NK-92 treated with Interleukin-12 subunit alpha and Interleukin-12 subunit beta, amount 100 ng/mL, for 24 hours (cell line): ENCODE results near the gene DHX58.
A peak's percentile ranks its signal among the peaks of the same experiment; 100 is the strongest.

Experiments
- DNase-seq: peaks from one replicate; lab custom pipeline; 2025; lab: John Stamatoyannopoulos, UW

The DHX58 gene

DNA sequence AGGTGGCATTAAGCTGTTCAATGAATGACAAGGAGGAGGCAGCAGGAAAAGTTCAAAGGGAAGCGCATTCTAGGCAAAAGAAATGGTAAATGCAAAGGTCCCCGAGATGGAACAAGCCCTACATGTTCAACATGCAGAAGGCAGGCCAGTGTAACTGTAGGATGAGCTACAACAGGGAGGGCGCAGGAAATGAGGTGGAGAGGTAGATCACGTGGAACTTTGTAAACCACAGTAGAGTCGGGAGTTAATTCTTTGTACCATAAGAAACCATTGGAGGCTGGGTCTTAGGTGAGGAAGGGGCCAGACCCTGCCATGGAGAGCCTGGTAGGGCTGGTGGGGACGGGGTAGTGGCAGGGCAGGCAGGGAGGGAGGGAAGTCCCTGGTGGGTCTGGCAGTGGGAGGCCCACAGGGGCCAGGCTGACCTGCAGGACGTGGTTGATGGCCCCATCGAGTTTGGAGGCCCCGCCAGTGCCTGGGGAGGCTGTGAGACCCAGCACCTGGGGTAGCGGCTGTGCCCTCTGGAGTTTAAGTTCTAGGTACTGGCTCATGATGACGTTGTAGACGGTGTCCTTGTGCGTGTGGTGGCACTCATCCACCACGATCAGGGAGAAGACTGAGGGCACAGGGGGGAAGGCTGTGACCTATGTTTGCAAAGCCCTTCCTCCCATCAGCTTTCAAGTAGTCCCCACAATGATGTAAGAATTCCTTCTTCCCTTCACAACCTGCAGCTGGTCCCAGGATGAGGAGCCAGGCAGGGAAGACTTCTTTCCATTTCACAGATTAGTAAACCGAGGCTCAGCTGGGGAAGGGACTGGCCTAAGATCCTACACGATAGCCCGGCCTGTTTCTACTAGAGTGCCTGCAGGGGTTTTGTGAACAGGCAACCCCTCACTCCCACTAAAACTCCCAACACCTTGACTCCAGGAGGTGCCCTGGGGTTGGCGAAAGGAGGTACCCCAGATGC, 1.9 kb downstream of the DHX58 start:
- DNase-seq = no peak

DNA sequence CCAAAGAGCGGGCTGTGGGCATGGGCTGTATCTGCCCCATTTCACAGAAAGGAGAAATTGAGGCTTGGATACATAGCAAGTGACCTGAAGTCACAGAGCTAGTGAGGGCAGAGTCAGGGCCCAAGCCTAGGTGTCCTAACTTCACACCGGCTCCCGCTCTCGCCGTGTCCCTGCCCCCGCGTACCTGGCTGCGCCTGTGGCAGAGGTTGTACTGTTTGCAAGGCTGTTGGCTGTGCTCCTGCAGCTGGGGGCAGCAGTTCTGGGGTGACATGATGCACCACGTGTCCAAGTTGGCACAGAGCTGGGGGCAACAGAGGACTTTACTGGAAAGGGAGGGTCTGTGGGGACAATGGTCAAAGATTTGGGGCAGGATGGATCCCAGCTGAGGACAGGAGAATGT, 3.4 kb downstream of the DHX58 start:
- DNase-seq = no peak

DNA sequence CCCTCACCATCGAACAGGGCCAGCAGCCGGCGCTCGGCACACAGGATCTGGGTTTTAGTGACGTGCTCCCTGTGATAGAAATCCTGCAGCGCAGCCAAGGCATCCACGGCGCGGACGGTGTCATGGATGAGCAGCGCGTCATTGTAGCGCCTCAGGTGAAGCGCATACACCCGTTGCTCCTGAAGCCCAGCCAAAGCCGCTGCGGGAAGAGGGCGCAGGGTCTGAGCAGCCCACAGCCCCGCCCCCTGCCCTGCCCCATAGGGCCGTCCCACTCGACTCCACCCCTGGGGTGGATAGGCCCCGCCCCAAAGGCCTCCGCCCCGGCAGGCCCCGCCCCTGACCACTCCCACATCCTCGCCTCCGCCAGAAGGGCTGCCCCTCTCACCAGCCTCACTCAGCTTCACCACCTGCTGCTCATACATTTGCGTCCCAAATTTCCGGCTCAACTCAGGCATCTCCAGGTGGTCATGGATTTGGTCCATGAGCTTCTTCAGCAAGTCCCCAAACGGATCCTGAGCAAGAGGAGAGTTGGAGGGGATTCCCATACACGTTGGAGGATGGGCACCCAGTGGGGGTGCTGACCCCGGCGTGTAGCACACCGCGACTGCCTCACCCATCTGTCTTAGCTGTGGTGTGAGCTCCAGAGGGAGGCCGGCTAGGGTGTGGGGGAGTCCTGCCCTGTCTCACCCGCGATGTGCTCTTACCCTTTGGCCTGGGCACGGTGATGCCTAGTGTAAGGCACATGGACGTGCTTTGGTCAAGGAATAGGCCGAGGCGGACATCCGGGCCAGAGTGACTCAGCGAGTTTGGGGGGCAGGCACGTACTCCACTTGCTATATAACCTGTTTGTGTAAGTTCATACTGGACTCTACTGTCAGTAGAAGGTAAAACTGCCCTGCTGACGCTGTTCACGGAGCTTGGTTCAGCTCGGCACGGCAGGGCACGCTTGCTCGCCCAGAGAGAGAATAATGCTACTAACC, 4.6 kb downstream of the DHX58 start:
- DNase-seq = no peak

DNA sequence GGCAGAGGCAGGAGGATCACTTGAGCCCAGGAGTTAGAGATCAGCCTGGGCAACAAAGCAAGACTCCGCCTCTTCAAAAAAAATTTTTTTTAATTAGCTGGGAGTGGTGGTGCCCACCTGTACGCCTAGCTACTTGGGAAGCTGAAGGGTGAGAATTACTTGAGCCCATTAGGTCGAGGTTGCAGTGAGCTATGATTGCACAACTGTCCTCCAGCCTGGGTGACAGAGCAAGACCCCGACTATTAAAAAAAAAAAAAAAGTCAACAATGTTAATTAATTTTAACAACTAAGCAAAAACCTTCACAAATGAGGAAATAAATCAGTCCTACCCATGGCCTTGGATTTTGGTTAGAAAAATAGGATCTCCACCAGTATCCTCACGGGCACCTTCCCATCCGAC, 5.4 kb downstream of the DHX58 start:
- DNase-seq = no peak

DNA sequence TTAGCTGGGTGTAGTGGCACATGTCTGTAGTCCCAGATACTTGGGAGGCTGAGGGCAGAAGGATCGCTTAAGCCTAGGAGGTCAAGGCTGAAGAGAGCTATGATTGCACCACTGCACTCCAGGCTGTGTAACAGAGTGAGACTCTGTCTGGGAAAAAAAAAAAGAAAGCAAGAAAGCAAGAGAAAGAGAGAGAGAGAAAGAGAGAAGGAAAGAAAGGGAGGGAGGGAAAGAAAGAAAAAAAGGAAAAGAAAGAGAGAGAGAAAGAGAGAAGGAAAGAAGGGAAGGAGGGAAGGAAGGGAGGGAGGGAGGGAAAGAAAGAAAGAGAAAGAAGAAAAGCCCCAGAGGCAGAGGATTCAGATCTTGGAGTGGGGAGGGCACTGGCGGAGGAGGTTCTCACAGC, 6.5 kb downstream of the DHX58 start:
- DNase-seq = no peak

DNA sequence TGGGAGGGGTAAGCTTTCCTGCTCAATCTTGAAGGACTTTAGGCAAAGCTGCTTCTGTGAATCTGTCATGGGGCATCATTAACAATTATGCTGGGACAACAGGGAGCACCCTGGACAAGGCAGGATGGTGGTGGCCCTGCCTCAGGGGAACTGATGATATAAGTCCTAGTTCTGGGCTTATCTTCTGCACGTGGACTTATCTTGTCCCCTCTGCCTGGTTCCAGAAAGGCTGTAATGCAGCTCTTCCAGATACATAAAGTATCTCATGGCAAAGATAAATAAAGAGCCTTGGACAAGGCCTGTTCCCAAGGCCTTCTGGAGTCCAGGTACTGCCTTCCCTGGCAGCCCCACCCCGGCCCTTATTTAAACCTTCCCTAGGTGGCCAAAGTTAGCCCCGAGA, 8.2 kb downstream of the DHX58 start:
- no peak for DNase-seq

DNA sequence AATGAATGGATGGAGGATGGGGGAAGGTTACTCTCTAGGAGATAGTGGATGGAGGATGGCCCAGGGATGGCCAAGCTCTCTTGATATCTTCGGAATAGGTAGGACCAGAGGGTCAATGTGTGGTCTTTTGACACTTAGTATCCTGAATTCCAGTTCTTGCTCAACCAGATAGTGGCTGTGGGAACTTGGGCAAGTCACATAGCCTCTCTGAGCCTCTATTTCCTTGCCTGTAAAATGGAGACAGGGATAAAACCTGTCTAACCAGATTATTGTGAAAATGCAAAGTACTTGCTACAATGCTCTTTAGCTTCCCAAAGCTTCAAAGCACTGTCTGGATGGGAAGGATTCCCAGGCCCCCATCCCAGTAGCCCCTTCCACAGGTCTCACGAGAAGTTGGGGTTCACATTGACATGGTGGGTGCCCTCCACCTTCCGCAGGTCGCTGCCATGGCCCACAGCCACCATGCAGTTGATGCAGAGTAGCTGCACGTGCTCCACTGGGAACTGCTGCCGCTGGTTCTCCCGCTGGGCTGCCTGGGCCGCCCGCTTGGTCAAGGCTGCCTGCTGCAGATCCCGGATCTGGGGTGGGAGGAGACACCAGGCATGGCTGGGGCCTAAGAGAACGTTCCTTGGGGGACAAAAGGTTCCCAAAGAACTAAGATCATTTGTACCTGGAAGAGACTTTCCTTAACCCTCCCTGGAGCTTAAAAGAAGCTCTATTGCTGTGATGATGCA, 9.1 kb downstream of the DHX58 start:
- no peak for DNase-seq

DNA sequence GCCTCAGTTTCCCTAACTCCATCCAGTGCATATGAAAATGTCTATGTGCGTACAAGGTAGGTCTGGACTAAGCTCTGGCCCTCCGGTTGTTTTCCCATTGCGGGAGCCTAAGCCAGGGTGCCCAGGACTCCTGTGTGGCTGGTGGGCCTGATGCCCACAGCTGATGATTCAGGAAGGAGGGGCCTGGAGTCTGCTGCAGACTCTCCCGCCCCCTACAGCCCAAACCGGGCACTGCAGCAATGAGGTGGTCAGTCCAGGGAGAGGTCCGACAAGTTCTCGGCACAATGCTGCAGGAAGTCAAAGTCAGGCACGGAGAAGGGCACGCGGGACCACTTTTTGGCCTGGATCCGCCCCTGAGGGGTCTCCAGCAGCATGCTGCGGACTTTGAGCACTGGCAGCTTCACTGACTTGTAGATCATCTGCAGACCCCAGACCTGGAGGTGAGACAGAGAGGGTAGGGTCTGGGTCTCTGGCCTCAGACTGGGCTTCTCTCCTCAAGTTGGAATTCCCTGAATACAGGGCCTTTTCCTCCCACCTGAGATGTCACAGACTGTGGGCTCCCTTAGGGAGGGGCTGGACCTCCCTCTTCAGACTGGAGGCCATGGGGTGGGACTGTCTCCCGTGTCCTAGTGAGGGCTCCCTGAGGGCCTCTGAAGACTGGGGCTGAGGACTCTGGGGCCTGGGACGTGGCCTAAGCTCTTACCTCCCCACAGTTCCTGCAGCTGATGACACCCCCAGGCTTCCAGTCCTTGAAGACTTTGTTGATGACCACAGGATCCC, 10.8 kb downstream of the DHX58 start:
- DNase-seq = peak; percentile 46

DNA sequence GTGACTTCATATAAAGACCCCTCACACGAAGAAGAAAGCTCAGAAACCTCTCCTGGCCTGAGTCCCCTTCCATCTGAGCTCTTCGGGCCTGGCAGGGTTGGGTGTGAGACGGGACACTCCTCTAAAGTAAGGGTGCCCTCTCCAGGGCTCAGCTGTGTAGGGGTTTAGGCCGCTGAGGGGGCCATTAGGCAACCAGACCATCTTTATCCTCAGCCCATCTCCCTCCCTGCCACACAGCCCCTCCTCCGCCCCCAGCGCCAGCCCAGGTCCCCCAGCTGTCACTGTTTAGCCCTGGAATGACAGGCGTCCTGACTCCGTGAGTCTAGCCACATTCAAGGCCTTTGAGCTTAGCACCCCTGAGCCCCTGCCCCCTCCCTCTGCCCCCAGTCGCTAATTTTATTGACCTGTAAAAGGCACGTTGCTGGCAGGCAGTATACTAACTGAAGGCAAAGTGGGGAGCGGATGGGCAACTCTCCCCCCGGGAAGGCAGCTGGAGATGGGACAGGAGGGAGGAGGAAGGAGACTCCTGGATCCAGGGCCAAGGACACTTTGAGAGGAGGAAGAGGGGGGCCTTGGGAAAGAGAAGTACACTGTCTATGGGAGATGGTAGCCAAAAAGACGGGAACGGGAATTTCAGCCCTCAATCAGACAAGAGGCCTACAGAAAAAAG, 13.6 kb downstream of the DHX58 start:
- DNase-seq = no peak

DNA sequence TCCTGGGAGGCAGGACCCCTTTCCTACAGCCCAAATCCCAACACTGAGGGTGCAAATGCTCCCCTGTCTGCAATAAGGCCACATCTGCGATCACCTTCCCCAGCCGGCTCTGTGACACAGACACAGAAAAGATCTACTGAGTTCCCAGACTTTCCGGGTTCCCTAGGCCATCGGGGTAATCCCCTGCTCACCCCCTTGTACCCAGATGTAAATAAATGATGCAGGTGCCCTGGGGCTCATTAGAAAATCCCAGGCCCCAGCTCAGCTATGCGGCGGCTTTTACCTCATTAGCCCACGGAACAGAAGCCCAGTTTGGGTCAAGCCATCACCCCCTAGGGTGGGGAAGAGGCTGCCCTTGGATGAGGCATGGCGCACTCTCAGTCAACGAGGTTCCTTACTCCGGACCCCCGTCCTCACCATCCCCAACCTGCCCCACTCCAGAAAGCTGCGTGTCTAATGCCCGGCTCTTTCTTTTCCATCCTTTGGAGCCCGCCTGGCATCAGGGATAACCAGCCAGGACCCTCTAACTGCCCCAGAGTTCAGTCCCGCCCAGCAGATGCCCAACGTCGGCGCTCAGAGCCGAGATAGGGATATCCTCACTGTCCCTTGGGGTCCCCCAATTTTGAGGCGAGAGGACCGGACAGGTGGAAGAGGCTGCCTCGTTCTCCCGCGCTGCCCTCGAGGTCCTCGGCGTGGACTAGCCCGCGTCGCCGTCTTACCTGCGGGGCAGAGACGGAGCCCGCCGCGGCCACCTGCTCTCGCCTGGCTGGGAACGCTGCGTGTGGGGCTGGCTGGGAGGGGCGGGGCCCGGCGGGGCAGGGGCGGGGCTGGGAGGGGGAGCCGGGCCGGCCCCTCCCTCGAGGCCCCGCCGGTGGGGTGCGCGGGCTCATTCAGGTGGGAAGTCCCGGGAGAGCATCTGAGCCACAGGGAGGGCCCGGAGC, 14.6 kb downstream of the DHX58 start, which contains the start of gene ZNF385C:
Gene ZNF385C (minus strand): TSS at position 783 of the 941 bp plus-strand sequence. CDS start 35,417 bp downstream, outside the sequence.
- no peak for DNase-seq

DNA sequence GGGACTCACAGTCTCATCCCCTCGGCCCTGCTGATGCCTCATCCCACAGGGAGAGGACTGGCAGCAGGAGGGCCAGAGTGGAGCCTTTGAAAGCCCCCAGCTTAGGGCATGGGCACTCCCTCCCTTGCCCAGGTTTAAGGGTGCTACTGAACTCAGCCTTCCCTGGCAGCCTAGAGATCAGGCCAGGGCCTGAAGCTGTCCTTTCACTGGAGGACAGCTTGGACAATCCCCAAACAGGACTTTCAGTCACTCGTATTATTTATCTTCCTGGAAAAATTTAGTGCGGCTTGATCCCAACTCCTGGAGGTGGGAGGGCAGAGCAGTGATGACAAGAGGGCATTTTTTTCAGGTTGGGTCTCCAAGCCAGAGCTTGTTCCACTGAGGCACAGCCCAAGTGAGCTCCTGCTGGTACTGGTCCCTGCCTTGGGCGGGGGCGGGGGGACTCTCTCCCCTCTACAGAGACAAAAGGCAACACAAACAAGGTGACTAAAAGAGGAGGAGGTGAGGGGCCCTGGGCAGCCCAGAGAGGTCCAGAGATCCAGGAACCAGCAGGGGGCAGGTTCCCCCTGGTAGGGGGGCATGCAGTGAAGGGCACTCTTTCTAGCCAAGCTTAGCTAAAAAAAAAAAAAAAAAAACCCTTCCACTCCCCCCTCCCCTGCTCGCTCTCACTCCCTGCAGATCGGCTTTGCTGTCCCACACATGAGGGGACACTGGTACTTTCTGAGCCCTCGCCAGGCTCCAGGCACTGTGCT, 16.0 kb downstream of the DHX58 start:
- DNase-seq = no peak

DNA sequence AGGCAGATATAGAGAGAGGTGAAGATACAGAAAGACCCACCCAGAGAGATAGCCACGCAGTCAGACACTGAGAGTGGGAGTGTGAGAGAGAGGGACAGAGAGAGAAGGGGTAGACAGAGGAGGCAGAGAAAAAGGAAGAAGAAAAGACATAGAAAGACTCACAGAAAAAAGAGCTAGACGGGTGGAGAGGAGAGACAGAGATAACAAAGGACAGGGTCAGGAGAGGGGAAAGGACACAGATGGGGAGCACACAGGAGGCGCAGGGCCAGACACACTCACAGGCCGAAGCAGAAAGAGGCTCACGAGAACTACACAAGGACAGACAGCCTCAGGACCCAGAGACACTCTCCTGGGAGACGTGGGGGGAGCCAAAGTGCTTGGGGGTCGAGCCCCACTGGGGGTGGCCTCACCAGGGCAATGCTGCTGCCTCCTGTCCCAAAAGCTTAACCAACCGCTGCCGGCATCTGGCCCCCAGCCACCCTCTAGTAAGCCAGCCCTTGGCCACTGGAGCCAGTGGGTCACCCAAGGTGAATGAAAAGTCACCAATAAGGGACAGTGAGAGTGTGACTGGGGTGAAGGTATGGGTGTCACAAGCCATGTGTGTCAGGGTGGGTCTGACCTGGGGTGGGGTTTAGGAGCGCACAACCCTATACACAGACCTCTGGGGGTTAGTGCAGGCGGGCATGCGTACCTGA, 18.0 kb downstream of the DHX58 start:
- no peak for DNase-seq

DNA sequence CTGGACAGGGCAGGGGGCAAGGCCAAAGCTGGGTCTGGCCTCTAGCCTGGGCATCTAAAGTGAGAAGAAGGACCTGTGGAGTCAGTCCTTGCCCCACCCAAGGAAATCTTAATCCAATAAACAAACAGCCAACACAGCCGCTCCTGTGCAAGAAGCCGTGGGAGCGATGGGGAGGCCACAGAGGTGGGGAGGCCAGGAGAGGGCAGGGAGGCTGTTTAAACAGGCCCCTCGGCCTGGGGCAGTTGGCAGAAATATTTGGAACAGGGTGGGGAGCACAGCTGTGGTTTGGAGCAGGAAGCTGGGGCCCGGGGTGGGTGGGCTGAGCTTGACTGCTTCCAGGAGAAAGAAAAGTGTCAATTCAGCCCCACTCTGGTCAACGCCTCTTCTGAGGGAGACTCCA, 19.6 kb downstream of the DHX58 start:
- DNase-seq = no peak

DNA sequence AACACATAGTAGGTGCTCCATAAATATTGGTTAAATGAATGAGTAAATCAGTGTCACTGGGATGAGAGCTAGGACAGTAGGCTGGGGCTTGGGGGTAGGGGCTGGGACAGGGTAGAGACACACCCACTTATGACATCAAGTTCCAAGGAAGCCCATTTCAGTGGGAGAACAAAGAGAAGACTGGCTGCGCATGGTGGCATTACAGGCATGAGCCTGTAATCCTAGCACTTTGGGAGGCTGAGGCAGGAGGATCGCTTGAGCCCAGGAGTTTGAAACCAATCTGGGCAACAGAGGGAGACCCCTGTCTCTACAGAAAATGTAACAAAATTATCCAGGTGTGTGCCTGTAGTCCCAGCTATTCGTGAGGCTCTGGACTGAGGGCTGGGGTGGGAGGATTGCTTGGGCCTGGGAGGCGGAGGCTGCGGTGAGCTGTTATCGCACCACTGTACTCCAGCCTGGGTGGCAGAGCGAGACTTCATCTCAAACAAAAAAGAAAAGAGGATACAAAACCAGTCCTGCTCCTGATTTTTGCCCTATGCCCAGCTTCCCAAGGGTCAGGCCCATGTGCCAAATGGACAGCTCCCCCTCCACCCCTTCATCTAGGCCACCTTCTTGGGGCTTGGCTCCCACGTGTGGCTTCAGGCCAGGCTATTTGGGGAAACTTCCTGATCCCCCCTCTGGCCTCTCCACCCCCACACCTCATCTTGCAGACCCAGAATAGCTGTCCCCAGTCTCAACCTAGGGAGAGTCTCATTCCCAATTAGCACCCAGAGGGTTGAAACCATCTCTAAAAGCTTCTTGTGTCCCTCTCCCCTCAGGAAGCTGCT, 21.3 kb downstream of the DHX58 start:
- no peak for DNase-seq

DNA sequence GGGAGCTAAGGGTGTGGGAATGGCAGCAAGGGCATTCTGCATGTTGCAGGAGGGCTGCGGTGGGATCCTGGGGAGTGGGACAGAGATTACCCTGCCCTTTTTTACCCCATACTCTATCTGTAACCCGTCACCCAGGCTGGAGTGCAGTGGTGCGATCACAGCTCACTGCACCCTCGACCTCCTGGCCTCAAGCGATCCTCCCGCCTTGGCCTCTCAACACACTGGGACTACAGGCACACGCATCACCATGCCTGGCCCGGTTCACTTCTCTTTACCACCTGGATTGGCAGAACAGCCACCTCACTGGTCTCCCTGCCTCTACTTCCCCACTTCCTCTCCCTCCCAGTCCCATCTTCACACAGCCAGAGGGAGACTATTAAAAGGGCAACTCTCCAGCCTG, 23.8 kb downstream of the DHX58 start:
- DNase-seq = no peak

DNA sequence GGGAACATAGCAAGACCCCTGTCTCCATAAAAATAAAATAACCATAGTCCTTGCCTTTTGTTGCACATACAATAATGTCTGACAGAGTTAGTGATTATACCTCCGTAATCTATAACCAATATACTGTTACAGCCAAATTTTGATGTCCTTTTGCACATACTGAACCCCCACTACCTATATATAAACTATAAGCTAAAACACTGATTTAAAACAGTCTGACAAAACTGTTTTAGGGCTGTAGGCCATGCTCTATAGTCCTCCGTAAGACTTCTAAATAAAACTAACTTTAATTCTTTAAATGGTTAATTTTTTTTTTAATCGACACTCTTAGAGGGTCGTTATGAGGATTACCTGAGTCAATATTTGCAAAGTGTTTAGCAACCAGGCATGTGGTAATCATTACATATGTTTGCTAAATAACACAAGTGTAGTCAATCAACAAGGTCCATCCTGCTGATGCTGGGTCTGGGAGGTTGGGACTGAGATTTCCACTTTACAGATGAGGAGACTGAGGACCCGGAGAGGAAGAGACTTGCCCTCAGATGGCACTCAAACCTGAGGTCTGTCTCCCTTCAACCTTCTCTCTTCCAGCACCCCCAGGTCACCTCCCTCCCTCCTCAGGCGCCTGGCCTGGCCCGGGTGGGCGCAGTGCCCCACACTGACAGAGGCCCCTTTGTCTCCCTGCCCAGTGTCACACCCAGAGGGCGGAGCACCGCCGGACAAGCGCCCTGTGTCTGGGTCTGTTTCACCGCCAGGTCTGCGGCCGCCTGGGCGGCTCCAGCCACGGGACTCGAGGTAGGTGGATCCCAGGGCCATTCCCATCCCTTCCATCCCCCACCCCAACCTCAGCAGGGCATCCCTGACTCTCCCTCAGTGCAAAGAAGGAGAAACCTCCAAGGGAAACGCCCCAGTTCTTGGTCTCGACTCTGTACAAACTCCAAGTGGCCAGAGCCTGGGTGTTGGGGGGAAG, 24.5 kb downstream of the DHX58 start:
- no peak for DNase-seq
